ENCODE measurements around the gene ANXA3.

DNA sequence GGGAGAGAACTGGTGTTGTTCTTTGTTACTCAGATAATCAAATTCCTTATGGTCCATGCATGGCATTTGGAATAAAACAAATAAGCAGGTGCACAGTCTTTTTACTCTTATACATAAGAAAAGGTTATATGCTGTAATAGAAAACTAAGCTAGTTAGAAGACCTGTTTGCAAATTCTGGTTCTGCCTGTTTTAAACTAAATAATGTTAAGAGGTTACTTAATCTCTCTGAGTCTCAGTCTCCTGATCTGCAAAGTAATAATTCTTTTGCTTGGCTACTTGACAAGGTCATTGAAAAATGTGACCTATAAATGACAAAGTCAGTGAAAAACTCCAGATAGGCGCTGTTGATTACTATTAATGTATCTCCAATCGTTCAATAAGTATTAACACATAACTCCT, 42.5 kb upstream of the ANXA3 start:
- TF ChIP-seq CTCF (IDR thresholded peaks at IDR 0.05) (no peak), POLR2AphosphoS5 (IDR thresholded peaks at IDR 0.05) (no peak), POLR2A (IDR thresholded peaks at IDR 0.05) (no peak), EP300 (IDR thresholded peaks at IDR 0.05; ENCODE audit: low read depth) (no peak)

Data from transverse colon (tissue), 4 donors.